ENCODE measurements around the gene ATP10A. TPM values are rescaled to one million over a fixed set of nuclear protein-coding genes. Genes with fewer than 3 reads are reported as not detected.

Gene ATP10A
- polyA plus RNA-seq, 3 donors = 0.71 to 3.9 (median 0.92) TPM

GRCh38 chr15:25810631-25811091, 52.5 kb downstream of the ATP10A start:
- Histone ChIP-seq H3K9ac (ENCODE audit: insufficient read depth, low read length, poor library complexity, severe bottlenecking) (no peak overlapping the region), H3K4me2 (replicated peaks; ENCODE audit: extremely low read depth, low read length, poor library complexity, severe bottlenecking) (no peak overlapping the region), H3K27me3 (ENCODE audit: control insufficient read depth in 2 of 2, insufficient read depth in 2 of 2, low read length in 2 of 2) (no peaks in the 10 kb centered on the region), H4K20me1 (ENCODE audit: insufficient read depth, low read length) (no peaks in the 10 kb centered on the region), H3K79me2 (ENCODE audit: insufficient read depth, low read length) (no peaks in the 10 kb centered on the region), H3K4me1 (ENCODE audit: control insufficient read depth in 1 of 2, insufficient read depth in 2 of 2, low read length in 2 of 2) (peaks cover 7 to 13% of the 10 kb centered on the region in 2 donors), H3K27ac (ENCODE audit: low read depth in 1 of 2, low read length in 2 of 2) (no peak overlapping the region), H3K36me3 (replicated peaks in 1 of 2; ENCODE audit: control insufficient read depth in 1 of 2, insufficient read depth in 2 of 2, low read length in 2 of 2) (no peaks in the 10 kb centered on the region), H2AFZ (ENCODE audit: insufficient read depth, low read depth, low read length, poor library complexity, severe bottlenecking) (no peak overlapping the region), H3K9me3 (replicated peaks in 1 of 2; ENCODE audit: control insufficient read depth in 1 of 2, insufficient read depth in 1 of 2, low read length in 2 of 2) (no peaks in the 10 kb centered on the region), H3K4me3 (replicated peaks in 1 of 3; ENCODE audit: low read depth in 2 of 3, low read length in 3 of 3) (no peak overlapping the region)
- peaks cover 15% of the 10 kb centered on the region for H3K4me1 Mint-ChIP-seq
- H3K36me3 Mint-ChIP-seq = no peaks in the 10 kb centered on the region
- no peaks in the 10 kb centered on the region for H3K9me3 Mint-ChIP-seq
- peaks cover 2 to 5% (median 4%) of the 10 kb centered on the region in 3 donors for H3K27me3 Mint-ChIP-seq (ENCODE audit: low read depth in 3 of 3)
- intact Hi-C loops (cut with micrococcal nuclease) = no loop called here
- 97% methylated on average over 11 of the region's 13 CpGs for WGBS (ENCODE audit: insufficient coverage)
- H3K4me3 Mint-ChIP-seq = no peak overlapping the region
- DNase-seq = no peak
- TF ChIP-seq, protein P1, sequence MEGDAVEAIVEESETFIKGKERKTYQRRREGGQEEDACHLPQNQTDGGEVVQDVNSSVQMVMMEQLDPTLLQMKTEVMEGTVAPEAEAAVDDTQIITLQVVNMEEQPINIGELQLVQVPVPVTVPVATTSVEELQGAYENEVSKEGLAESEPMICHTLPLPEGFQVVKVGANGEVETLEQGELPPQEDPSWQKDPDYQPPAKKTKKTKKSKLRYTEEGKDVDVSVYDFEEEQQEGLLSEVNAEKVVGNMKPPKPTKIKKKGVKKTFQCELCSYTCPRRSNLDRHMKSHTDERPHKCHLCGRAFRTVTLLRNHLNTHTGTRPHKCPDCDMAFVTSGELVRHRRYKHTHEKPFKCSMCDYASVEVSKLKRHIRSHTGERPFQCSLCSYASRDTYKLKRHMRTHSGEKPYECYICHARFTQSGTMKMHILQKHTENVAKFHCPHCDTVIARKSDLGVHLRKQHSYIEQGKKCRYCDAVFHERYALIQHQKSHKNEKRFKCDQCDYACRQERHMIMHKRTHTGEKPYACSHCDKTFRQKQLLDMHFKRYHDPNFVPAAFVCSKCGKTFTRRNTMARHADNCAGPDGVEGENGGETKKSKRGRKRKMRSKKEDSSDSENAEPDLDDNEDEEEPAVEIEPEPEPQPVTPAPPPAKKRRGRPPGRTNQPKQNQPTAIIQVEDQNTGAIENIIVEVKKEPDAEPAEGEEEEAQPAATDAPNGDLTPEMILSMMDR (IDR thresholded peaks at IDR 0.05) = no peak
- H3K27ac Mint-ChIP-seq = no peak overlapping the region

GRCh38 chr15:25810154-25810553, 53.0 kb downstream of the ATP10A start:
- no peak overlapping the region for H3K4me3 Mint-ChIP-seq
- no peak overlapping the region for H3K27ac ChIP-seq (ENCODE audit: low read depth in 1 of 2, low read length in 2 of 2)
- H3K36me3 ChIP-seq (replicated peaks in 1 of 2; ENCODE audit: control insufficient read depth in 1 of 2, insufficient read depth in 2 of 2, low read length in 2 of 2) = no peaks in the 10 kb centered on the region
- H4K20me1 ChIP-seq (ENCODE audit: insufficient read depth, low read length) = no peaks in the 10 kb centered on the region
- H3K9ac ChIP-seq (ENCODE audit: insufficient read depth, low read length, poor library complexity, severe bottlenecking) = no peak overlapping the region
- H3K4me1 ChIP-seq (ENCODE audit: control insufficient read depth in 1 of 2, insufficient read depth in 2 of 2, low read length in 2 of 2) = peaks cover 7 to 13% of the 10 kb centered on the region in 2 donors
- H3K79me2 ChIP-seq (ENCODE audit: insufficient read depth, low read length) = no peaks in the 10 kb centered on the region
- no peak overlapping the region for H3K4me2 ChIP-seq (replicated peaks; ENCODE audit: extremely low read depth, low read length, poor library complexity, severe bottlenecking)
- intact Hi-C loops (cut with micrococcal nuclease) = no loop called here
- H3K9me3 ChIP-seq (replicated peaks in 1 of 2; ENCODE audit: control insufficient read depth in 1 of 2, insufficient read depth in 1 of 2, low read length in 2 of 2) = no peaks in the 10 kb centered on the region
- peaks cover 2 to 5% (median 4%) of the 10 kb centered on the region in 3 donors for H3K27me3 Mint-ChIP-seq (ENCODE audit: low read depth in 3 of 3)
- H3K9me3 Mint-ChIP-seq = no peaks in the 10 kb centered on the region
- no peak overlapping the region for H3K27ac Mint-ChIP-seq
- no peak for DNase-seq
- TF ChIP-seq, protein P1 (IDR thresholded peaks at IDR 0.05) = no peak
- 95% methylated on average over 6 of the region's 8 CpGs for WGBS (ENCODE audit: insufficient coverage)
- no peaks in the 10 kb centered on the region for H3K27me3 ChIP-seq (ENCODE audit: control insufficient read depth in 2 of 2, insufficient read depth in 2 of 2, low read length in 2 of 2)
- no peak overlapping the region for H2AFZ ChIP-seq (ENCODE audit: insufficient read depth, low read depth, low read length, poor library complexity, severe bottlenecking)
- peaks cover 15% of the 10 kb centered on the region for H3K4me1 Mint-ChIP-seq
- no peak overlapping the region for H3K4me3 ChIP-seq (replicated peaks in 1 of 3; ENCODE audit: low read depth in 2 of 3, low read length in 3 of 3)
- H3K36me3 Mint-ChIP-seq = no peaks in the 10 kb centered on the region

All from CD14-positive monocyte (primary cell).